ENCODE results near the gene GNB1L. TPM values are rescaled to one million over a fixed set of nuclear protein-coding genes. Genes with fewer than 3 reads are reported as not detected.
A peak's percentile ranks its signal among the peaks of the same experiment; 100 is the strongest.

Gene GNB1L
- total and polyA plus RNA-seq, 7 experiments from 2014 or later = 4.2 to 20.8 (median 10.6) TPM

DNA sequence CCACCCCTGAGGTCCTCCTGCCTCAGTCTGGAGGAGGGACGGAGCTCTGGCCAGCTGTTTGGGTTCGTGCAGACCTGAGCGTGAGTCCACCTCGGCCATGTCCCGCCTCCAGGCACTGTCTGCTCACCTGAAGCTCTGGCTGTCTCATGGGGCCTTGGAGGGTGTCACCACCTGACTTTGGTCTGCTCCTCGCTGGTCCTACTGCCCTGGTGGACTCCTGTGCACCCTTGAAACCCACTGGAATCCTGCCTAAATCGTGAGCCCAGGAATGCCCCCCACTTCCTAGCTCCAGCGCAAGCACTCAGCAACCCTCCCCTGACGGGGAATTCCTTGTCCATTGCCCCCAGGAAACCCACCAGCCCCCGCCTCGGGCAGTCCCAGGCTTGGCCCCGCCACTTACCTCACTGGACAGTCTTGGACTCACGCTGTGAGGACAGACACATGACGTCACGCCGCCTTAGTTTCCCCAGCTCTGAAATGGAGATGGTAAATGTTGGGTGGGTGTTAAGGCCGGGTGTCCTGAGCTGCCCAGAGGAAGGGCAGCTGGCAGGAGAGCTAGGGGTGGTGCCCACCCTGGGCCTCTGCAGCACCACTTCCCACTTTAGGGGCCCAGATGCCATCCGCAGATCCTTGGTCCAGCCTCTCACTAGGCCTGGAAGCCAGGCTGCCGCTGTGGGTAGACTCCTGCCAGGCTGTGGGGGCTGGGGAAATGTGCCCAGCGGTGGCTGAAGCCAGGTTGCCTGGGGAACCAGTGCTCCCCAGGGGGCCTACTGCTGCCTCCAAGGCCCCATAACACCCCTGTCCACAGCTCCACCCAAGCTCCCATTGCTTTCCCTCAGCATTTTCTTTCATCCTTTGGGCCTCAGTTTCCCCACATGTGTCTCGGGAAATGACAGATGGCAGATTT, 112.3 kb downstream of the GNB1L start:
- ATAC-seq = no peak
- intact Hi-C loops (cut with micrococcal nuclease) = no loop called here

DNA sequence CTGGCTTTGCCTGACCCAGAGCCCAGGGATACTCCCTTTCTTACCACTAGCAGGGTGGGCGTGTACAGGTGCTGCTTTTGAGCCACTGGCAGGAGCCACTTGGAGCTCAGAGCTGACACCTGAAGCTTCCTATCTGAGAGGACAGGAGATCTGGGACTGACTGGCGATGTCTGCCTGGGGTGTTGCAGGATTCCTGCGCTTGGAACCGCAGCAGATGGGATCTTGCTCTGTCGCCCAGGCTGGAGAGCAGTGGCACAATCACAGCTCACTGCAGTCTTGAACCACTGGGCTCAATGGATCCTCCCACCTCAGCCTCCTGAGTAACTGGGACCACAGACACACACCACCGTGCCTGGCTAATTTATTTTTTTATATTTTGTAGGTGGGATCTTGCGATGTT, 113.6 kb downstream of the GNB1L start:
- H3K27me3 ChIP-seq (ENCODE audit: control insufficient read depth in 2 of 2, insufficient read depth in 2 of 2, low read length in 2 of 2) = no peaks in the 10 kb centered on the region
- H3K9me3 ChIP-seq (ENCODE audit: control insufficient read depth in 2 of 3, low read length in 3 of 3) = no peaks in the 10 kb centered on the region
- no peaks in the 10 kb centered on the region for H3K4me1 ChIP-seq (ENCODE audit: control insufficient read depth in 2 of 2, insufficient read depth in 2 of 2, low read length in 2 of 2)
- ATAC-seq (no peak), DNase-seq (no peak)
- no peaks in the 10 kb centered on the region for H3K27me3 Mint-ChIP-seq
- H3K4me3 ChIP-seq (ENCODE audit: low read length) = no peak overlapping the region
- no peaks in the 10 kb centered on the region for H3K36me3 Mint-ChIP-seq
- no peak overlapping the region for H3K27ac ChIP-seq (ENCODE audit: low read depth, low read length)
- ChIA-PET CTCF (interaction anchor here (0.6 kb wide), 1 partner anchor 40 kb away, joined by 5 read pairs; no protein-coding TSS in a partner anchor), POLR2A (no interaction called here)
- peaks cover 0 to 3% (median 0%) of the 10 kb centered on the region in 7 donors for H3K4me1 Mint-ChIP-seq
- H3K36me3 ChIP-seq (ENCODE audit: control insufficient read depth in 2 of 3, insufficient read depth in 3 of 3, low read length in 3 of 3) = no peaks in the 10 kb centered on the region
- H3K27ac Mint-ChIP-seq = peak overlapping the region in 1 of 9 donors; percentile 14
- intact Hi-C loops (cut with micrococcal nuclease) = no loop called here
- no peak overlapping the region for H3K4me3 Mint-ChIP-seq
- no peaks in the 10 kb centered on the region for H3K9me3 Mint-ChIP-seq

More for the DNA sequence above, 112.3 kb downstream of the GNB1L start:
- Mint-ChIP-seq H3K4me3 (no peak overlapping the region), H3K36me3 (no peaks in the 10 kb centered on the region), H3K27ac (no peak overlapping the region), H3K4me1 (peaks cover 0 to 3% (median 0%) of the 10 kb centered on the region in 7 donors), H3K9me3 (no peaks in the 10 kb centered on the region), H3K27me3 (no peaks in the 10 kb centered on the region)
- no peaks in the 10 kb centered on the region for H3K4me1 ChIP-seq (ENCODE audit: control insufficient read depth in 2 of 2, insufficient read depth in 2 of 2, low read length in 2 of 2)
- no peak overlapping the region for H3K27ac ChIP-seq (ENCODE audit: low read depth, low read length)
- ChIA-PET CTCF (interaction anchor here (0.6 kb wide), 1 partner anchor 376 kb away, joined by 3 read pairs; no protein-coding TSS in a partner anchor), POLR2A (no interaction called here)
- no peaks in the 10 kb centered on the region for H3K27me3 ChIP-seq (ENCODE audit: control insufficient read depth in 2 of 2, insufficient read depth in 2 of 2, low read length in 2 of 2)
- no peaks in the 10 kb centered on the region for H3K9me3 ChIP-seq (ENCODE audit: control insufficient read depth in 2 of 3, low read length in 3 of 3)
- H3K36me3 ChIP-seq (ENCODE audit: control insufficient read depth in 2 of 3, insufficient read depth in 3 of 3, low read length in 3 of 3) = no peaks in the 10 kb centered on the region
- no peak for DNase-seq
- H3K4me3 ChIP-seq (ENCODE audit: low read length) = no peak overlapping the region

DNA sequence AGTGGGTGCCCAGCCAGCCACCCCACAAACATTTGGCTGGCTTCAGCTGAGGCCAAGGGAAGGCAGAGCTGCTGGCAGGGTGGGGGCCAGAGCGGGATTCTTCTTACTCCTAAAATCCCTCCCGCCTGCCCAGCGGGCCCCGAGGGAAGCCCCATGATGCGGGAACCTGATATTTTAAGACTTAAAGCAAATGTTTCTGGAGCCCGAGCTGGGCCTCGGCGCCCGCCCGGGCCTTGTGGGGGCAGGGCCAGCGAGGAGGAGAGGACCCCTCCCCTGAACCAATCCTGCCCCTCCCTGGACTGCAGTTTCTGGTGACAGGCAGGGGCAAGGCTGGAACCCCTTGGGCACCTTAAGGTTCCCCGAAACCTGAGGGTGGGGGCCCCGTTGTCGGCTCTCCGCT, 114.1 kb downstream of the GNB1L start:
- Mint-ChIP-seq H3K27ac (no peak overlapping the region), H3K4me1 (peaks cover 0 to 3% (median 0%) of the 10 kb centered on the region in 7 donors), H3K9me3 (no peaks in the 10 kb centered on the region), H3K36me3 (no peaks in the 10 kb centered on the region), H3K27me3 (no peaks in the 10 kb centered on the region), H3K4me3 (no peak overlapping the region)
- Histone ChIP-seq H3K27me3 (ENCODE audit: control insufficient read depth in 2 of 2, insufficient read depth in 2 of 2, low read length in 2 of 2) (no peaks in the 10 kb centered on the region), H3K4me3 (ENCODE audit: low read length) (no peak overlapping the region), H3K4me1 (ENCODE audit: control insufficient read depth in 2 of 2, insufficient read depth in 2 of 2, low read length in 2 of 2) (no peaks in the 10 kb centered on the region), H3K9me3 (ENCODE audit: control insufficient read depth in 2 of 3, low read length in 3 of 3) (no peaks in the 10 kb centered on the region), H3K27ac (ENCODE audit: low read depth, low read length) (no peak overlapping the region), H3K36me3 (ENCODE audit: control insufficient read depth in 2 of 3, insufficient read depth in 3 of 3, low read length in 3 of 3) (no peaks in the 10 kb centered on the region)
- no peak for ATAC-seq
- ChIA-PET CTCF (no interaction called here), POLR2A (no interaction called here)
- DNase-seq = no peak
- intact Hi-C loops (cut with micrococcal nuclease) = no loop called here

DNA sequence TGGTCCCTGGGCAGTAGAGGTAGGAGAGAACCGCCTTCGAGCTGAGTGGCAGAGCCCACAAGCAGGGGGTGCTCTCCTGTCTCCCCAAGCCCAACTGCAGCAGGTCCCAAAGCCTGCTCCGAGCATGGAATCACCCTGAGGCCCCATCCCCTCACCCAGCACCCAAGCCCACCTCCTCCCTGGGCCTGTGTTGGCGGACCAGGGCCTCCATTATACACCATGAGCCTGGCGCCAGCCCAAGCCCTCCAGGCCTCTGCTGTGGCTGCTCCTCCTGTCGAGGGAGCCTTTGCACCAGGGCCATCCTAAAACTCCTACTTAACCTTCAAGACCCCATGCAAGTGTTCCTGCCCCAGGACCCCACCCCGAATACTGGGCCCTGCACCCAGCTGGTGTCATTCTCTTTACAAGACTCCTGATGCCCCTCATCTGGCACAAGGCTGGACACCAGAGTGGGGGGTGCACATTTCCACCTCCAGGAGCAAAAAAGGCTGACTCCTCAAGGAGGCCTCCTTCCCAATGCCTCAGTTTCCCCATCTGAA, 114.7 kb downstream of the GNB1L start:
- ATAC-seq = no peak
- no peak for DNase-seq
- ChIA-PET CTCF (no interaction called here), POLR2A (no interaction called here)
- Mint-ChIP-seq H3K4me3 (no peak overlapping the region), H3K27me3 (no peaks in the 10 kb centered on the region), H3K4me1 (peaks cover 0 to 3% (median 0%) of the 10 kb centered on the region in 7 donors), H3K9me3 (no peaks in the 10 kb centered on the region), H3K36me3 (no peaks in the 10 kb centered on the region), H3K27ac (no peak overlapping the region)
- intact Hi-C loops (cut with micrococcal nuclease) = no loop called here
- no peaks in the 10 kb centered on the region for H3K27me3 ChIP-seq (ENCODE audit: control insufficient read depth in 2 of 2, insufficient read depth in 2 of 2, low read length in 2 of 2)
- no peak overlapping the region for H3K4me3 ChIP-seq (ENCODE audit: low read length)
- H3K36me3 ChIP-seq (ENCODE audit: control insufficient read depth in 2 of 3, insufficient read depth in 3 of 3, low read length in 3 of 3) = no peaks in the 10 kb centered on the region
- H3K27ac ChIP-seq (ENCODE audit: low read depth, low read length) = no peak overlapping the region
- no peaks in the 10 kb centered on the region for H3K9me3 ChIP-seq (ENCODE audit: control insufficient read depth in 2 of 3, low read length in 3 of 3)
- no peaks in the 10 kb centered on the region for H3K4me1 ChIP-seq (ENCODE audit: control insufficient read depth in 2 of 2, insufficient read depth in 2 of 2, low read length in 2 of 2)

- Histone ChIP-seq H3K4me3 (ENCODE audit: low read length) (no peak overlapping the region), H3K9me3 (ENCODE audit: control insufficient read depth in 2 of 3, low read length in 3 of 3) (no peaks in the 10 kb centered on the region), H3K27me3 (ENCODE audit: control insufficient read depth in 2 of 2, insufficient read depth in 2 of 2, low read length in 2 of 2) (no peaks in the 10 kb centered on the region), H3K36me3 (ENCODE audit: control insufficient read depth in 2 of 3, insufficient read depth in 3 of 3, low read length in 3 of 3) (no peaks in the 10 kb centered on the region), H3K27ac (ENCODE audit: low read depth, low read length) (no peak overlapping the region), H3K4me1 (ENCODE audit: control insufficient read depth in 2 of 2, insufficient read depth in 2 of 2, low read length in 2 of 2) (no peaks in the 10 kb centered on the region)
- Mint-ChIP-seq H3K4me3 (no peak overlapping the region), H3K36me3 (no peaks in the 10 kb centered on the region), H3K4me1 (no peaks in the 10 kb centered on the region), H3K9me3 (no peaks in the 10 kb centered on the region), H3K27ac (no peak overlapping the region), H3K27me3 (no peaks in the 10 kb centered on the region)
- intact Hi-C loops (cut with micrococcal nuclease) = no loop called here
- DNase-seq (no peak), ATAC-seq (no peak)
- ChIA-PET POLR2A (no interaction called here), CTCF (no interaction called here)
Observed at GRCh38 chr22:19739448-19739895, 115.2 kb downstream of the GNB1L start.

GRCh38 chr22:19738664-19739447, 115.8 kb downstream of the GNB1L start:
- Histone ChIP-seq H3K27me3 (ENCODE audit: control insufficient read depth in 2 of 2, insufficient read depth in 2 of 2, low read length in 2 of 2) (no peaks in the 10 kb centered on the region), H3K9me3 (ENCODE audit: control insufficient read depth in 2 of 3, low read length in 3 of 3) (no peaks in the 10 kb centered on the region), H3K4me3 (ENCODE audit: low read length) (no peak overlapping the region), H3K4me1 (ENCODE audit: control insufficient read depth in 2 of 2, insufficient read depth in 2 of 2, low read length in 2 of 2) (no peaks in the 10 kb centered on the region), H3K27ac (ENCODE audit: low read depth, low read length) (no peak overlapping the region), H3K36me3 (ENCODE audit: control insufficient read depth in 2 of 3, insufficient read depth in 3 of 3, low read length in 3 of 3) (no peaks in the 10 kb centered on the region)
- no peaks in the 10 kb centered on the region for H3K9me3 Mint-ChIP-seq
- H3K27me3 Mint-ChIP-seq = no peaks in the 10 kb centered on the region
- ChIA-PET CTCF (no interaction called here), POLR2A (no interaction called here)
- H3K27ac Mint-ChIP-seq = no peak overlapping the region
- intact Hi-C loops (cut with micrococcal nuclease) = no loop called here
- ATAC-seq (no peak), DNase-seq (no peak)
- no peaks in the 10 kb centered on the region for H3K36me3 Mint-ChIP-seq
- no peaks in the 10 kb centered on the region for H3K4me1 Mint-ChIP-seq
- H3K4me3 Mint-ChIP-seq = no peak overlapping the region
